HG03575 (cell line): ENCODE data around the gene XPO4.
"Not testable (repeated sequence)": the region's sequence is repeated elsewhere in the genome, so short reads cannot be mapped to it uniquely, and the experiment has no call there.

Experiments
- ATAC-seq: cut with Tn5 transposase; IDR thresholded peaks from one replicate; pipeline ENCODE4 v1.9.1; 2021; ENCODE audit not compliant: unreplicated experiment, insufficient number of reproducible peaks, low FRiP score; ENCODE audit errors: extremely low read depth

The XPO4 gene

GRCh38 chr13:20902438-20903163 is at the start of gene XPO4:
Gene XPO4 (minus strand): TSS chr13:20902746. CDS start chr13:20902738, 8 bp downstream.
- peak; percentile 60 for ATAC-seq

DNA sequence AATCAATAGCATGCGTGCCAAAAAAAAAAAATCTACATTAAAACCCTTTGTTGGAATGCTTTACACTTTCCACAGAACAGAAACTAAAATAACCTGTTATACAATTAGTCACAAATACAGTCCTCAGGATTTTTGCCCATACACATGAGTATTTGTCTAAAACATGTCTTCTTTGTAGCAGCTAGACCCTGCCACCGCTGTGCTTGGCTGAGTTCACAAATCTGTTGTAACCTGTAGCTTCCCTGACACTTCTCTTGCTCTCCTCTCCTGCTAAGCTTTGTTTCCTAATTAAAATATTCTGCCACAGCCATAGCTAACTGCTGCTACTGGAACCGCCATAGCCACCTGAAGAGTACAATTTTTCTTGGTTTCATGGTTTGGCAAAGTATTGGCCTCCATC is 45.5 kb upstream of the XPO4 start:
- not testable (repeated sequence) for ATAC-seq

DNA sequence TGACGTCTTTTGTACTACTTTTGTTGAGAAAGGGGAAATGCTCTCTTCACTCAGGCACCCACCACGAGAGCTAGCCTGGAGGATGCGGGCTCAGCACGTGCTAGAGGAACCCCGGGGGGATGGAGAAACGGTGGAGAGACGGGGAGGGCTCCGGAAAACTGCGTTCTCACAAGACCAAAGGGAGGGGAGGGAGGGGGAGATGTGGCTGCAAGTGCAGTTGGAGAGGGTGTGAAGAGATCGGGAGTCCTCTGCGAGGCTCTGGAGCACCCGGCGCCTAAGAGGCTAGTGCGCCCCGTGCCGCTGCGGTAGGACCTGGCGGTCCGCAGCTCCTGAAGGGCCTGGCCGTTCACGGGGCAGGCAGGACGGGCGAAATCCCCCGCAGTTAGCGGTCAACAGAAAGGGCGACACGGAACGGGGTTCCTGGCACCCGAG is 43.4 kb upstream of the XPO4 start:
- no peak for ATAC-seq

- ATAC-seq: no peak
These were observed 40.5 kb upstream of the XPO4 start for GRCh38 chr13:20942938-20943559.

GRCh38 chr13:20940511-20940910 is 38.0 kb upstream of the XPO4 start:
- not testable (repeated sequence) for ATAC-seq

GRCh38 chr13:20940083-20940482 is 37.5 kb upstream of the XPO4 start:
- ATAC-seq: no peak

DNA sequence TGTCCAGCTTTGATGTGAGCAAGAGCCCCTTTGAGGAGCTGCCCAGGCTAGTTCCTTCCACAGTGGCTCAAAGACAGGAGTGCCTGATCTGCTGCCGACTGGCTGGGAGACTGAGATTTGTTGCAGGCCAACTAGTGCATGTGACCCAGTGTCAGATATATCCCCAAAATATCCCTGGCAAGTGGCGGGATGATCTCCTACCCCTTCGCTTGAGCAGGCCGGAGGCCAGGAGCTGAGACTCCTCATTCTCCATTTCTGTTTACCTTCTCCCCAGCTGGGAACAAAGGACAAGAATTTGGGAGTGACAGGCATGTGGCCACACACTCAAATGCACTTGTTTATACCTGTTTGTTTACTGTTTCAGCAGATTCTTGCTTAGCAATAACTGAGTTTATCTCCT is 37.1 kb upstream of the XPO4 start:
- no peak for ATAC-seq

GRCh38 chr13:20938302-20938701 is 35.8 kb upstream of the XPO4 start:
- ATAC-seq: no peak

DNA sequence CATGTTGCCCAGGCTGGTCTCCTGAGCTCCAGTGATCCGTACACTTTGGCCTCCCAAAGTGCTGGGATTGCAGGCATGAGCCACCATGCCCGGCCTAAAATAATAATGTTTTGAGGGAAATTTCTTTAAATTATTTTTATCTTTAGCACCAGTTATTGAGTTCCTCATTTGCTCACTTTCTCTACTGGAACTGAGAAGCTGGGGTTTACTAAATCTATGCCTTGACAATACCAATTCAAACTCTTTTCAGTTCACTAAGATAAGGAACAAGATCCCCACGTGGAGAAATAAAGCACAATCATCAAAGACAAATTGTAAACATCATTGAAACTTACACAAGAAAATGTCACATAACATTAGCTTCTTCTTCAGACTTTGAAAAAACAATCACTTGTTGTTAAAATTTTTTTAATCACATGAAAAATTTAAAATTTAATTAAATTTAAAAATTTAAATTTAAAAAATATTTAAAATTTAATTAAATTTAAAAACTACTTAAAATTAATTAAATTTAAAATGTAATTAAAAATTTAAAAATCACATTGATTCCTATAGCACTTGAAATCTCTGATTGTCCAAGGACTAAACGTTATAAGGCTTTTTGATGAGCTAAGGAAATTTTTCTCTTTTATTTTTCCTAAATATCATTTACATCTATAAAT is 25.2 kb upstream of the XPO4 start:
- ATAC-seq: no peak

DNA sequence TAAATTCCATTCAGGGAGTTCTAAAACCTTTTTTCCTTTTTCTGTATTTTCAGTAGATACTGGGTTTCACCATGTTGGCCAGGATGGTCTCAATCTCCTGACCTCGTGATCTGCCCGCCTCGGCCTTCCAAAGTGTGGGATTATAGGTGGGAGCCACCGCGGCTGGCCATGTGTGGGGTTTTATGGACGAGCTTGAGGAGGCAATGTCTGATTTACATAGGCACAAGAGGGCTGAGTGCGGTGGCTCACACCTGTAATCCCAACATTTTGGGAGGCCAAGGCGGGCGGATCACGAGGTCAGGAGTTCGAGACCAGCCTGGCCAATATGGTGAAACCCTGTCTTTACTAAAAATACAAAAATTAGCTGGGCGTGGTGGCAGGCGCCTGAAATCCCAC is 22.8 kb upstream of the XPO4 start:
- ATAC-seq: not testable (repeated sequence)

GRCh38 chr13:20924758-20925394 is 22.3 kb upstream of the XPO4 start:
- ATAC-seq: no peak

GRCh38 chr13:20923272-20923671 is 20.7 kb upstream of the XPO4 start:
- no peak for ATAC-seq

DNA sequence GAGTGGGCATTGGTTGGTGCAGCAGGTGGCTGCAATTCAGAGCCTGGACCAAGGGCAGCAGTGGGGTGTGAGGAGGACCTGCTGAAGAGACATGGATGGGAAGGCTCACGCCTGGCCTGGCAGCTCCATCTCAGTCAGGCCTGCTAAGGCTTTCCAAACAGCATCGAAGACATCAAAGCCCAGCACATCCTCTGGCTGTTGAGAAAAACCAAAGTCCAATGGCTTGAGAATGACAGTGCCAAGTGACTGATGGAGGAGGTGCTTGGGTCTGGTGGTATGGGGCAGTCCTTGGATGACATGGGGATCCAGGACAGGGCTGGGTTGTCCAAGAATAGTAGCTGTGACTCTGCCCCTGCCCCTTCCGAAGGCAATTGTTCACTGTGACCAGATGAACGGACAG is 19.0 kb upstream of the XPO4 start:
- ATAC-seq: no peak

DNA sequence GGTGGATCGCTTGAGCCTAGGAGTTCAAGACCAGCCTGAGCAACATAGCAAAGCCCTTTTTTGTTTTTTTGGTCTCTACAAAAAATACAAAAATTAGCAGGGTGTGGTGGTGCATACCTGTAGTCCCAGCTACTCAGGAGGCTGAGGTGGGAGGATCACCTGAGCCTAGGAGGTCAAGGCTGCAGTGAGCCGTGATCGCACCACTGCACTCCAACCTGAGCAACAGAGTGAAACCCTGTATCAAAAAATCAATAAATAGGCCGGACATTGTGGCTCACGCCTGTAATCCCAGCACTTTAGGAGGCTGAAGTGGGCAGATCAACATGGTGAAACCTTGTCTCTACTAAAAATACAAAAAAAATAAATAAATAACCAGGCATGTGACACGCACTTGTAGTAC is 13.1 kb upstream of the XPO4 start:
- not testable (repeated sequence) for ATAC-seq

DNA sequence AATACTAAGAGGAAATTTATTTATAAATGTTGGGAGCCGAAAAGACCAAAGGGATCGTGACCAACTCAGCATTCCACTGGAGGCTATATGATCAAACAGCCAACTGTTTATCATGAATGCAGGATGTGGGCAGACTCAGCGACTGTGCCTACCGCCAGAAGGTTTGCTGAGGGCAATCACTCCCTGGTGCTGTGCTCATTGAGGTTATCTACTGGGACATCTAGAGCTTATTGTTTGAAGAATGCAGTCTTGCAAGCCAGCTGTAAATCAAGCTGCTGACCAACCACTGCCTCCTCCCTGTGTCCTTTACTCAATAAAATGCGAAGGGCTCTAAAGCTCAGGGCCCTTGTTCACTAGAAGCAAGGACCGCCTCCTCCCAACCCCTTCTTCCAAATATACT is 8.5 kb upstream of the XPO4 start:
- ATAC-seq: no peak

DNA sequence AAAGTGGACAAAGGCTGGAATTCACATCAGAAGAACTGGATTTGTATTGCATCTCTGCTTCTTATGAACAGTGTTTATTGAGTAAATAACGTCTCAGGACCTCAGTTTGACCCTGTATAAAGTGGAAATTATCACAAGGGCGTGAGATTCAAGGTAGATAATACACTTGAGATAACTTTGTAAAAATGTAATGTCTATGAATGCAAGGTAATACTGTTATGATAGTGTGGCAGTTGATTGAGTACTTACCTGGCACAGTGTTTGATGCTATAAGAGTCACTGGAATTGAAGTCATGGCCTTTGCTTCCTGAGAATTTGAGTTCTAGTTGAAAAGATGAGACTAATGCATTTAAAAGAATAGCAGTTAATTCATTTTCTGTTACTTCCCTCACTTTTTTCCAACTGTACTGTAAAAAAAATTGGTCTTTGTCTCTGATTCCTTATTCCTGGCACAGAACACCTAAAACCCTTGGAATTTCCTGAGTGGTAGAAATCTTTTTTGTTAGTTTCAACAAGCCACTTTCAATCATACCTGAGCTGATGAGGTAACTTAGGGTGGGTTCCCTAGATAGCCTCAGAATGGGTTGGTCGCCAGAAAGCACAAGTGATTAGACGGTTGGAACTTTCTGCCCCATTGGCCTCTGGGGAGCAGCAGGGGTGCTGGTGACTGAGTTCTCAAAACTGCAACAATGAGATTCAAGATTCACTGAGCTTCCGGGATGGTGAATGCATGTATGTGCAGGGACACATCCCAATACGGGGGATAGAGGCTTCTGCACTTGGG is 6.4 kb upstream of the XPO4 start:
- no peak for ATAC-seq

- ATAC-seq: no peak
These were observed 2.4 kb upstream of the XPO4 start for GRCh38 chr13:20904908-20905307.

DNA sequence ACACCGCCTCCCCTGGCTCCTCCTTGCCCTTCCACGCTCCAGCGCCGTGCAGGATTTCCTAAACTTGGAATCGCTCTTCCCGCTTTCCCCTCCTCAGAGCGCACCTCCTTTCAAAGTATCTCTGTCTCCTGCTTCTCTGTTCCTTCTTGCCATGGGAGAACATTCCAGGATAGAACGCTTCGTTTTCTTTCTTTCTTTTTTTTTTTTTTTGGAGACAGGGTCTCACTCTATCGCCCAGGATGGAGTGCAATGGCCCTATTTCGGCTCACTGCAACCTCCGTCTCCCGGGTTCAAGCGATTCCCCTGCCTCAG is 574 bp upstream of the XPO4 start:
- ATAC-seq: no peak
